AG04449 (cell line): ENCODE data around the gene SDK1.

Source experiments
- CTCF ChIA-PET: fragments of 350-600 bp; formaldehyde crosslinking; extraction: SDS; loops from one replicate; lab custom pipeline; 2021; ENCODE audit warnings: antibody characterized with exemption; lab: Yijun Ruan, JAX
- POLR2A ChIA-PET: fragments of 400-600, 350-600 bp; formaldehyde crosslinking; extraction: SDS; loops from one replicate; lab custom pipeline; 2020; ENCODE audit warnings: antibody characterized with exemption, inconsistent platforms; lab: Yijun Ruan, JAX
- DNase-seq: peaks from one replicate; pipeline ENCODE4 v3.0.0-alpha.2; 2010; ENCODE audit warnings: low read depth, low spot score
- H3K4me3 ChIP-seq: 2 replicates; pipeline ENCODE4 v1.5.1; 2011; ENCODE audit warnings: low read depth, mild to moderate bottlenecking, control low read depth, low read length
- TF ChIP-seq, protein P1 (sequence below): IDR thresholded peaks from one replicate; pipeline ENCODE4 v1.5.1; 2011; ENCODE audit warnings: mild to moderate bottlenecking, moderate library complexity, low read length, control low read depth, inconsistent platforms; ENCODE audit not compliant: insufficient read depth; ENCODE audit errors: missing control alignments

The SDK1 gene

DNA sequence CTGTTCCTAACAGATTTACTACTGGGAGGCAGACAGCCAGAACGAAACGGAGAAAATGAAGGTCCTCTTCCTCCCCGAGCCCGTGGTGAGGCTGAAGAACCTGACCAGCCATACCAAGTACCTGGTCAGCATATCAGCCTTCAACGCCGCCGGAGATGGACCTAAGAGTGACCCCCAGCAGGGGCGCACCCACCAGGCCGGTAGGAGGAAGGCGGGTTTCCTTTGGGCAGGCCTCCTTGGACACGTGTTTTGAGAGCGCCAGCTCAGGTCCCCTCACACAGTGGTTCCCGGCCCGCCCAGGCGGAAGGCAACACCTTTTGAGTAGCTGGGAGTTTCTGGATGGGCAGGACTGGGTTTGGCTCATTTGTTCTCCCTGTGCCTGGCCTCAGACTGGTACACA lies 907.0 kb downstream of the SDK1 start:
- ChIA-PET POLR2A (no interaction called here), CTCF (no interaction called here)
- DNase-seq: no peak
- no peak overlapping the region for H3K4me3 ChIP-seq
- TF ChIP-seq, protein P1, sequence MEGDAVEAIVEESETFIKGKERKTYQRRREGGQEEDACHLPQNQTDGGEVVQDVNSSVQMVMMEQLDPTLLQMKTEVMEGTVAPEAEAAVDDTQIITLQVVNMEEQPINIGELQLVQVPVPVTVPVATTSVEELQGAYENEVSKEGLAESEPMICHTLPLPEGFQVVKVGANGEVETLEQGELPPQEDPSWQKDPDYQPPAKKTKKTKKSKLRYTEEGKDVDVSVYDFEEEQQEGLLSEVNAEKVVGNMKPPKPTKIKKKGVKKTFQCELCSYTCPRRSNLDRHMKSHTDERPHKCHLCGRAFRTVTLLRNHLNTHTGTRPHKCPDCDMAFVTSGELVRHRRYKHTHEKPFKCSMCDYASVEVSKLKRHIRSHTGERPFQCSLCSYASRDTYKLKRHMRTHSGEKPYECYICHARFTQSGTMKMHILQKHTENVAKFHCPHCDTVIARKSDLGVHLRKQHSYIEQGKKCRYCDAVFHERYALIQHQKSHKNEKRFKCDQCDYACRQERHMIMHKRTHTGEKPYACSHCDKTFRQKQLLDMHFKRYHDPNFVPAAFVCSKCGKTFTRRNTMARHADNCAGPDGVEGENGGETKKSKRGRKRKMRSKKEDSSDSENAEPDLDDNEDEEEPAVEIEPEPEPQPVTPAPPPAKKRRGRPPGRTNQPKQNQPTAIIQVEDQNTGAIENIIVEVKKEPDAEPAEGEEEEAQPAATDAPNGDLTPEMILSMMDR: no peak

DNA sequence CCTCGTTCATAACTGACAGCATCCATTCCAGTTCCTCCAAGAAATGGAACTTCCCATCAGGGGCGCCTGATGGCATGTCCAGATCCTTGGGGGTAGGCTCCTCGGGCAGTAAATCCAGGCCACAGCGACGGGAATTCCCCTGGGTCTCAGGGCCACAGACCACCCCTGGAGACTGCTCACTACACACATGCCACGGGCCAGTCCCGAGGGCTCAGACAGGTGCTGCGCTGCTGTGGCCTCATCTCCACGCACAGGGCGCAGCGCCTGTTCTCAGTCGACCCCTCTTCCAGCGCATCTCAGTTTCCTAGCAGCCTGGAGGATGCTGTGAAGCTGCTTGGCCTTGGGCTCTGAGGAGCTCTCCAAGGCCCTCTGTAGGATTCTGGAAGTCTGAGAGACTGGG lies 907.5 kb downstream of the SDK1 start:
- POLR2A ChIA-PET: no interaction called here
- TF ChIP-seq, protein P1: no peak
- H3K4me3 ChIP-seq: no peak overlapping the region
- CTCF ChIA-PET: no interaction called here
- no peak for DNase-seq

DNA sequence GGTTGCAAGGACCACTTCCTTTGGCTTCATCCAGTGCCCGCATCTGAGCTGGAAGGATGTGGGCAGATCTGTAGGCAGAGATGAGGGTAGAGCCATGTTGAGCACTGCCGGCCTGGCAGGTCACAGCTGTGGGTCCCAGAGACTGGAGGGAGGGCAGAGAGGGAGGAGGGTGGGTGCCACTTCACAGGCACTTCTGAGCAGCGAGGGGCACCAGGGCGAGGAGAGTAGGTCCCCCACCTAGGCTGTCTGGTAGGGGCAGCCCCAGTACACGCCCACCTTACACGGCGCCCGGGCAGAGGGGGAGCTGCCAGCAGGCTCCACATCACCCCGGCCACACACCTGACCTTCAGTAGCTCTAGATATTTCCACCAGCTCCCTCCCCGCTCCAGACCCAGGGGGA lies 908.1 kb downstream of the SDK1 start:
- ChIA-PET CTCF (no interaction called here), POLR2A (no interaction called here)
- DNase-seq: no peak
- TF ChIP-seq, protein P1: no peak
- H3K4me3 ChIP-seq: no peak overlapping the region

DNA sequence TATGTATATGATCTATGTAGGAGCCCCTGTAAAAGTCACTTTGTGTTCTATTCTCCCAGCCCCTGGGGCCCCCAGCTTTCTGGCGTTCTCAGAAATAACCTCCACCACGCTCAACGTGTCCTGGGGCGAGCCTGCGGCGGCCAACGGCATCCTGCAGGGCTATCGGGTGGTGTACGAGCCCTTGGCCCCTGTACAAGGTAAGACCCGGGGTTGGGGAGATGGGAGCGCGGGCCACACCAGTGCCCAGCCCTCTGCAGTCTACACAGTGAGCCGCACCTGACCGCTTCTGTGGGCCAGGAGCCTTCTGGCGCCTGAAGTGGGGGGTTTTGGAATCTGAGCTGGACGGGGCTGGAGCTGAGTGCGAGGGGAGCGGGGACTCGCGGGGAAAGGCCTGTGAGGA lies 908.9 kb downstream of the SDK1 start:
- POLR2A ChIA-PET: no interaction called here
- no peak overlapping the region for H3K4me3 ChIP-seq
- no peak for DNase-seq
- CTCF ChIA-PET: no interaction called here
- TF ChIP-seq, protein P1: no peak

DNA sequence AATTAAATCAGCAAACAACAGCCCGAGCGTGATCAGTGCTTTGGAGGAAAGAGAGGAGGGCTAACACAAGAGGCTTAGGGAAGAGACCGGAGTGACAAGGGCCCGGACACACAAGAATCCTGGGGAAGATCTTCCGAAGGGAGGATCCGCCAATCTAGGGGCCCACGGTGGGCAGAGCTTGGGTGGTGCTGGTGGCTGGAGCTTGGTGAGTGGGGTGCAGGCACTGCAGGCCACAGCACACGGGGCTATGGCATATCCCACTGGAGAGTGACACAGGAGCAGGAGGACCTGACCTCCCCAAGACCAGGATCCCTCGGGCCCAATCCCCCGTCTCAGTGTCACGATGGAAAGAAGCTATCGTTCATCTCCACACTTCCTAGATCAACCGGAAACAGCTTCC lies 909.8 kb downstream of the SDK1 start:
- DNase-seq: no peak
- TF ChIP-seq, protein P1: no peak
- no peak overlapping the region for H3K4me3 ChIP-seq
- ChIA-PET POLR2A (no interaction called here), CTCF (no interaction called here)

DNA sequence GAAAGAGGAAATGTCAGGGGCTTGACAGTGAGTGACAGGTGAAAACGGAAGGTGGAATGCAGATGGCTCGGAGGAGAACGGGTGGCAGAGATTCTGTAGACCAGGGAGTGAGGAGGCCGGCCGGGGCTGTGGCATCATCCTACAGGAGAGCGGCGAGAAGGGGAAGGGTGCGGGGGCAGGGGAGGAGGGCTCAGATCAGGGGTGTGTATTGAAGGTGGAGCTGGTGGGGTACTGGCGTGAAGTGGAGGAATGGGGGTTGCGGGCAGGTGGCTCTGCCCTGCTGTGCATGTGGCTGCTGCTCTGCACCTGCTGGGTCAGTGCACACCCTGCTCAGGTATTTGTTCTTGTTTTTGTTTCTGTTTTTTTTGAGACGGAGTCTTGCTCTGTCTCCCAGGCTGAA lies 910.2 kb downstream of the SDK1 start:
- TF ChIP-seq, protein P1: no peak
- no peak for DNase-seq
- CTCF ChIA-PET: no interaction called here

More for the DNA sequence above, 910.2 kb downstream of the SDK1 start:
- no peak overlapping the region for H3K4me3 ChIP-seq
- POLR2A ChIA-PET: no interaction called here
